Skin epidermis (tissue), 12 donors: ENCODE data around the gene GNA12.

Experiments
- H3K27ac ChIP-seq, 21 experiments: fragments of 200-600 bp; sonication (generic) in 11 of 21; one replicate each; pipeline ENCODE4 v1.5.0; 2020; ENCODE audit warnings: mild to moderate bottlenecking in 3 of 21, inconsistent platforms in 2 of 21, moderate library complexity in 2 of 21
- H3K4me3 ChIP-seq, 7 experiments: fragments of 200-600 bp; sonication (generic) in 2 of 7; one replicate each; pipeline ENCODE4 v1.5.0; 2020; ENCODE audit warnings: inconsistent platforms in 2 of 7, mild to moderate bottlenecking in 2 of 7, moderate library complexity in 1 of 7

The GNA12 gene

GRCh38 chr7:2807845-2808772 is 36.0 kb downstream of the GNA12 start:
- Histone ChIP-seq H3K27ac (no peak overlapping the region), H3K4me3 (no peak overlapping the region)

GRCh38 chr7:2807460-2807844 is 36.7 kb downstream of the GNA12 start:
- H3K4me3 ChIP-seq = no peak overlapping the region
- H3K27ac ChIP-seq = no peak overlapping the region

GRCh38 chr7:2806571-2806970 is 37.5 kb downstream of the GNA12 start:
- H3K4me3 ChIP-seq = no peak overlapping the region
- H3K27ac ChIP-seq = no peak overlapping the region

- no peak overlapping the region for H3K27ac ChIP-seq
- H3K4me3 ChIP-seq = no peak overlapping the region
Observed at GRCh38 chr7:2805213-2805944, 38.7 kb downstream of the GNA12 start.

- Histone ChIP-seq H3K27ac (no peak overlapping the region), H3K4me3 (no peak overlapping the region)
Observed at GRCh38 chr7:2804227-2804763, 39.8 kb downstream of the GNA12 start.

GRCh38 chr7:2803755-2804154 is 40.4 kb downstream of the GNA12 start:
- Histone ChIP-seq H3K4me3 (no peak overlapping the region), H3K27ac (no peak overlapping the region)

GRCh38 chr7:2803342-2803692 is 40.8 kb downstream of the GNA12 start:
- H3K27ac ChIP-seq = no peak overlapping the region
- no peak overlapping the region for H3K4me3 ChIP-seq

GRCh38 chr7:2802504-2803341 is 41.4 kb downstream of the GNA12 start:
- Histone ChIP-seq H3K27ac (peak overlapping the region in 5 of 21 experiments; percentile 5 to 60 (median 30)), H3K4me3 (peak overlapping the region in 1 of 7 experiments; percentile 15)

GRCh38 chr7:2802101-2802500 is 42.0 kb downstream of the GNA12 start:
- Histone ChIP-seq H3K4me3 (no peak overlapping the region), H3K27ac (peak overlapping the region in 3 of 21 experiments; percentile 56 to 65 (median 60))

GRCh38 chr7:2800931-2801688 is 43.0 kb downstream of the GNA12 start:
- Histone ChIP-seq H3K4me3 (no peak overlapping the region), H3K27ac (peak overlapping the region in 3 of 21 experiments; percentile 1 to 65 (median 56))

GRCh38 chr7:2800220-2800930 is 43.7 kb downstream of the GNA12 start:
- Histone ChIP-seq H3K27ac (peak overlapping the region in 1 of 21 experiments; percentile 56), H3K4me3 (no peak overlapping the region)

GRCh38 chr7:2799253-2799652 is 44.9 kb downstream of the GNA12 start:
- Histone ChIP-seq H3K4me3 (no peak overlapping the region), H3K27ac (no peak overlapping the region)

GRCh38 chr7:2798669-2799068 is 45.4 kb downstream of the GNA12 start:
- H3K4me3 ChIP-seq = no peak overlapping the region
- no peak overlapping the region for H3K27ac ChIP-seq

GRCh38 chr7:2796358-2797352 is 47.5 kb downstream of the GNA12 start:
- Histone ChIP-seq H3K27ac (peak overlapping the region in 10 of 21 experiments; percentile 16 to 73 (median 40)), H3K4me3 (no peak overlapping the region)

GRCh38 chr7:2795906-2796305 is 48.2 kb downstream of the GNA12 start:
- Histone ChIP-seq H3K27ac (peak overlapping the region in 7 of 21 experiments; percentile 39 to 73 (median 60)), H3K4me3 (no peak overlapping the region)

GRCh38 chr7:2794836-2795636 is 49.1 kb downstream of the GNA12 start:
- no peak overlapping the region for H3K4me3 ChIP-seq
- H3K27ac ChIP-seq = peak overlapping the region in 1 of 21 experiments; percentile 44
